ENCODE measurements around the gene SLC44A4.

GRCh38 chr6:31861150-31861549 lies 17.6 kb downstream of the SLC44A4 start:
- TF ChIP-seq TOX (CRISPR knock-in tag; IDR thresholded peaks at IDR 0.05; ENCODE audit: borderline replicate concordance) (no peak), ARNTL (CRISPR knock-in tag; IDR thresholded peaks at IDR 0.05; ENCODE audit: borderline replicate concordance, low read depth) (no peak), PATZ1 (CRISPR knock-in tag; IDR thresholded peaks at IDR 0.05; ENCODE audit: borderline replicate concordance) (no peak), CREB5 (CRISPR knock-in tag; IDR thresholded peaks at IDR 0.05; ENCODE audit: low read depth) (no peak), RARB (CRISPR knock-in tag; IDR thresholded peaks at IDR 0.05) (no peak), ESRRG (CRISPR knock-in tag; IDR thresholded peaks at IDR 0.05) (no peak)

All from SK-N-SH treated with all-trans-retinoic acid at 6 μM for 48 hours (cell line).